ENCODE data around the gene ICA1L.
A peak's percentile ranks its signal among the peaks of the same experiment; 100 is the strongest.
"Not testable (repeated sequence)": the region's sequence is repeated elsewhere in the genome, so short reads cannot be mapped to it uniquely, and the experiment has no call there.

Gene ICA1L

DNA sequence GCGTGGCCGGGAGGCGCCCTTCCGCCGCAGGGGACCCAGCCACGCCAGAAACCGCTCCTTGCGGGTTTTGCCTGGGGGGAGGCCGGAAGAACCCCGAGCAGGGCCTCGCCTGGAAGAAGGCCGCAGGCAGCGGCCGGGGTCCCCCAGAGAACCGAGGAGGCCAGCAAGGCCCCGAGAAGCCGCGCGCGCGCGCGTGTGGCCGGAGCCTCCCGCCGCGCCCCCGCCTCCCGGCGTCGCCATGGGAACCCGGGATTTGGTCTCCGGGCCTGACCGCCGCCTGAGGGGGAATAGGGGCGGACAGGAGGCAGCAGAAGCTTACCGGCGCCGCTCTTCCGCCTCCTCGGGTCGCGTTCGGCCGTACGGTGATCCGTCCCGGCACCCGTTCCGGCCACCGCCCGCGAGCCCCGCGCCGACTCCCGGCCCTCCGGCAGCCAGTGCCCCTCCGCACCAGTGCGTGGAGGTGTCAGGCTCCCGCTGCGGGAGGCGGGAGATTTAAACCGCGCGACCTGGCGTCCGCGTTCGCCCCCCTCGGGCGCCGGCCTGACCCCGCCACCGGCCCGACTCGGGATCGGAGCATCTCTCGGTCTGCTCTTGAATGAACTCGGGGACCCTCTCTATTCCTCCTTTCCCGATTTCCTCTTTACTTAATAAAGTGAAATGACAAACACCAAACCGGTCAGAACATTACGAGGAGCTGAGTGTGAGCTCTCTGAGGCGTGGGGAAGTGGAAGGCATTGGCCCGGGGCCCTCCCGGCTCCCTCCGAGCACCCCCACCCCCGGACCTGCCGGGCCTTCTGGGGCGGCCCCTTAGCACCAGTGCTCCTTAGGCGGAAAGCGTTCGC is at the start of gene ICA1L:
TSS of gene ICA1L (minus strand) at position 467 of the 842 bp plus-strand sequence. CDS start 42,757 bp downstream, outside the sequence.
- TF ChIP-seq, protein P1, sequence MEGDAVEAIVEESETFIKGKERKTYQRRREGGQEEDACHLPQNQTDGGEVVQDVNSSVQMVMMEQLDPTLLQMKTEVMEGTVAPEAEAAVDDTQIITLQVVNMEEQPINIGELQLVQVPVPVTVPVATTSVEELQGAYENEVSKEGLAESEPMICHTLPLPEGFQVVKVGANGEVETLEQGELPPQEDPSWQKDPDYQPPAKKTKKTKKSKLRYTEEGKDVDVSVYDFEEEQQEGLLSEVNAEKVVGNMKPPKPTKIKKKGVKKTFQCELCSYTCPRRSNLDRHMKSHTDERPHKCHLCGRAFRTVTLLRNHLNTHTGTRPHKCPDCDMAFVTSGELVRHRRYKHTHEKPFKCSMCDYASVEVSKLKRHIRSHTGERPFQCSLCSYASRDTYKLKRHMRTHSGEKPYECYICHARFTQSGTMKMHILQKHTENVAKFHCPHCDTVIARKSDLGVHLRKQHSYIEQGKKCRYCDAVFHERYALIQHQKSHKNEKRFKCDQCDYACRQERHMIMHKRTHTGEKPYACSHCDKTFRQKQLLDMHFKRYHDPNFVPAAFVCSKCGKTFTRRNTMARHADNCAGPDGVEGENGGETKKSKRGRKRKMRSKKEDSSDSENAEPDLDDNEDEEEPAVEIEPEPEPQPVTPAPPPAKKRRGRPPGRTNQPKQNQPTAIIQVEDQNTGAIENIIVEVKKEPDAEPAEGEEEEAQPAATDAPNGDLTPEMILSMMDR (IDR thresholded peaks at IDR 0.05; ENCODE audit: borderline replicate concordance, control extremely low read depth, extremely low read depth, insufficient read depth, missing control alignments): no peak
- in situ Hi-C loops (cut with MboI; ENCODE audit: low sequenced_read_pairs, unreplicated experiment): loop anchor here (25.0 kb wide), 1 partner anchor 284 kb away; no protein-coding TSS in a partner anchor
- peak; percentile 79 for DNase-seq (ENCODE audit: low spot score)

GRCh38 chr2:202918860-202919259 is 47.3 kb upstream of the ICA1L start:
- DNase-seq (ENCODE audit: low spot score): no peak
- in situ Hi-C loops (cut with MboI; ENCODE audit: low sequenced_read_pairs, unreplicated experiment): no loop called here
- TF ChIP-seq, protein P1 (IDR thresholded peaks at IDR 0.05; ENCODE audit: borderline replicate concordance, control extremely low read depth, extremely low read depth, insufficient read depth, missing control alignments): no peak

GRCh38 chr2:202912342-202913201 is 41.0 kb upstream of the ICA1L start:
- DNase-seq (ENCODE audit: low spot score); in situ Hi-C loops (cut with MboI; ENCODE audit: low sequenced_read_pairs, unreplicated experiment): not testable (repeated sequence)

- DNase-seq (ENCODE audit: low spot score): peak; percentile 91
- TF ChIP-seq, protein P1 (IDR thresholded peaks at IDR 0.05; ENCODE audit: borderline replicate concordance, control extremely low read depth, extremely low read depth, insufficient read depth, missing control alignments): no peak
- in situ Hi-C loops (cut with MboI; ENCODE audit: low sequenced_read_pairs, unreplicated experiment): no loop called here
These were observed 40.2 kb upstream of the ICA1L start, which contains the start of the genes CARF and WDR12 for GRCh38 chr2:202911512-202912341. Gene CARF (plus strand): TSS chr2:202912275. CDS start chr2:202941903, 29,628 bp downstream. Gene WDR12 (minus strand): TSS chr2:202911673. CDS start chr2:202911476, 197 bp downstream.

DNA sequence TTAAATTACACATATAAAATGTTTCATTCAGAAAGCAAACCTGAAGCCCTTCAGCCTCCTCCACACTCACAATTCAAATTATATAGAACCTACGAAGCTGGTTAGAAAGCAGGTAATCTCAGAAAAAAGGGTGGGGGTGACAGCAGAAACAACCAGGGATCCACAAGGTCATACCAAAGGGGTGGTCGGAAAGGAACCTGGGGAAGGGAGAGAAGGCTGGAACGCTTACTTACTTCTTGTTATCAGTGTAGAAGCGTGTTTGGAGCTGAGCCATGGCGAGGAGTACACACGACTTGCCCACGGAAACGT is 39.6 kb upstream of the ICA1L start:
- TF ChIP-seq, protein P1 (IDR thresholded peaks at IDR 0.05; ENCODE audit: borderline replicate concordance, control extremely low read depth, extremely low read depth, insufficient read depth, missing control alignments): no peak
- no peak for DNase-seq (ENCODE audit: low spot score)
- in situ Hi-C loops (cut with MboI; ENCODE audit: low sequenced_read_pairs, unreplicated experiment): no loop called here

- TF ChIP-seq, protein P1 (IDR thresholded peaks at IDR 0.05; ENCODE audit: borderline replicate concordance, control extremely low read depth, extremely low read depth, insufficient read depth, missing control alignments): no peak
- DNase-seq (ENCODE audit: low spot score): no peak
- in situ Hi-C loops (cut with MboI; ENCODE audit: low sequenced_read_pairs, unreplicated experiment): no loop called here
These were observed 39.1 kb upstream of the ICA1L start for GRCh38 chr2:202910698-202911097.

DNA sequence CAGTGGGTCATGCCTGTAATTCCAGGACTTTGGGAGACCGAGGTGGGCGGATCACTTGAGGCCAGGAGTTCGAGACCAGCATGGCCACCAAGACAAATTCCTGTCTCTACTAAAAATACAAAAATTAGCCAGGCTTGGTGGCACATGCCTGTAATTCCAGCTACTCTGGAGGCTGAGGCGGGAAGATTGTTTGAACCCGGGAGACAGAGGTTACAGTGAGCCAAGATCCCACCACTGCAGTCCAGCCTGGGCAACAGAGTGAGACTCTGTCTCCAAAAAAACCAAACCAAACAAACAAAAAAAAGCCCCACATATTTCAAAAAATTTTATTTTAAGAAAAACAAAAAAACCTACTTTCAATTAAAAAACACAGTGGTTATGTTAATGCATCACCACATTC is 38.7 kb upstream of the ICA1L start:
- in situ Hi-C loops (cut with MboI; ENCODE audit: low sequenced_read_pairs, unreplicated experiment); DNase-seq (ENCODE audit: low spot score): not testable (repeated sequence)

Data from GM13976 (cell line).